GM19035 (cell line): Measurements from ENCODE around the gene TNS3.
"Not testable (repeated sequence)": the region's sequence is repeated elsewhere in the genome, so short reads cannot be mapped to it uniquely, and the experiment has no call there.

Experiments used
- ATAC-seq: cut with Tn5 transposase; IDR thresholded peaks from one replicate; pipeline ENCODE4 v1.9.1; 2021; ENCODE audit not compliant: unreplicated experiment

TNS3 gene

DNA sequence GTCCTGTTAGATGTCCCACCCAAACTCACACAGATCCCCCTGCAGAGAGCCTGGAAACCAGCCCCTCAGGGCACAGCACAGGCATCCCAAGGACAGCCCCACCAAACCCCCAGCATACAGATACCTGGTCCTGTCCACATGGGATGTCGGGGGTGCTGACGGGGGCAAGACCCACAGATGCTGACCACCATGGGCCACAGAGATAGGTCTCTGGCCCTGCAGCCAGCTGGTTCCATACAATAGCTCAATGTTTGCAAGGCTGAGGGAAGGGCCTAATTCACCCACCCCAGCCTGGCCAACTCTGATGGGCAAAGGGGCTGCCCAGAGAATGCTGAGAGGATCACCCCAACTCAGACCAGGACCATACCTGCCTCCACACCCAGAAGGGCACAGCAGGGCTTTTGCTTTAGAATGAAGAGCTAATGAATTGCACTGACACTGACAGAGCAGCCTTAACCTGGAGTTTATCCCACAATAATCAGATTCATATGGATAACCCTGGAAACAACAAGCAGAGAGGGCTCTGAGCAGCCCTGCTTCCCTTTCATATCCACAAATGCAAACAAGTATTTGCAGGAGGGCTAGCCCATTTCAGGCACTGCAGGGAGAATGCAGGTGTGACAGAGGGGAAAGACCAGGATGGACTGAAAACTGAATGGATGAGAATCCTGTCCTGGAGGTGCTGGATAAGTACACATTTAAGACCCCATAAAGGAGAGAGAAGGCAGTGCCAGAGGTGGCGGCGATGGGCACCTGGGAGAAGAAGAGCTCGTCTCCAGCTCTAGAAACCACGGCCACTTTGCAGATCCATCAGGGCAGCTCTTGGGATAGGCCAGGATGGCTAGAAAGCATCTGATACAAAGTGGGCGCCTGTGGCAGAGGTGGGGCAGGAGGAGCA is 126.7 kb downstream of the TNS3 start:
- ATAC-seq: no peak

DNA sequence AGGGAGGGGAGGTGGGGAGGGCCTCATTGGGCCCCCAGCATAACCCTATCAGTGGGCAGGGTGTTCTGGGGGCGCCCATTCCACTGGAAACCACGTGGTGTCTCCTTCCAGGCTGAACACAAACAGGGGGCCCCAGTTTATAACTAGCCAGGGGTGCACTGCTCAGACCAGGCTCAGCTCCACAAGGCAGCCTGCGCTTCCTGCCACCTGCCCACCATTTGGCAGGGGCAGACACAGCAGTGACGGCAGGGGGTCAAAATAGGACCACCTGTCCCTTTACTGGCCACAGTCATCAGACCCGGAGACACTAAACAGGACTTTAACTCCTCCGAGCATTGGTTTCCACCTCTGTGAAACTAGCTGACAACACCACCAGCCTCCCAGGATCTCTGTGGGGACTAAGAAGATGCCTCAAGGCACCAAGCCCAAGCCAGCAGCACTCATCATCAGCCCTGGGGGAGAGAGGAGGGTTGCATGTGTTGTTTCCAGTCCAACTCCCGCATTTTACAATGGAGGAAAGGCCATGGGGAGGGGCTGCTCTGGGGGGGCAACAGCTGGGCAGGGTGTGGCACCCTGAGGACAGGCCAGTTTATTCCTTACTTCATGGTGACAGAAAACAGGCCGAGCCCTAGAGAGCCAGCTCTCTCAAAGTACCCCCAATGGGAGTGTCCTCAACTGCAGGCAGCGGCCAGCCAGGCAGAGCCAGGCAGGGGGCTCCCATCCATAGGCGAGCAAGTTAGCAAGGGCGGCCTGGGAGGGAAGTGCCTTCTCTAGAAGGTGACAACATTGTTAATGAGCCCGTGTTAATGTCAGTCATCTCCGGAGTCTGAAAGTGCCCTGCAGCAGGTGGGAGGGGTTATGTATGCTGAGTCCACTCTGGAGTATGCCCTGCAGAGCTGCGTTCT is 127.6 kb downstream of the TNS3 start:
- no peak for ATAC-seq

DNA sequence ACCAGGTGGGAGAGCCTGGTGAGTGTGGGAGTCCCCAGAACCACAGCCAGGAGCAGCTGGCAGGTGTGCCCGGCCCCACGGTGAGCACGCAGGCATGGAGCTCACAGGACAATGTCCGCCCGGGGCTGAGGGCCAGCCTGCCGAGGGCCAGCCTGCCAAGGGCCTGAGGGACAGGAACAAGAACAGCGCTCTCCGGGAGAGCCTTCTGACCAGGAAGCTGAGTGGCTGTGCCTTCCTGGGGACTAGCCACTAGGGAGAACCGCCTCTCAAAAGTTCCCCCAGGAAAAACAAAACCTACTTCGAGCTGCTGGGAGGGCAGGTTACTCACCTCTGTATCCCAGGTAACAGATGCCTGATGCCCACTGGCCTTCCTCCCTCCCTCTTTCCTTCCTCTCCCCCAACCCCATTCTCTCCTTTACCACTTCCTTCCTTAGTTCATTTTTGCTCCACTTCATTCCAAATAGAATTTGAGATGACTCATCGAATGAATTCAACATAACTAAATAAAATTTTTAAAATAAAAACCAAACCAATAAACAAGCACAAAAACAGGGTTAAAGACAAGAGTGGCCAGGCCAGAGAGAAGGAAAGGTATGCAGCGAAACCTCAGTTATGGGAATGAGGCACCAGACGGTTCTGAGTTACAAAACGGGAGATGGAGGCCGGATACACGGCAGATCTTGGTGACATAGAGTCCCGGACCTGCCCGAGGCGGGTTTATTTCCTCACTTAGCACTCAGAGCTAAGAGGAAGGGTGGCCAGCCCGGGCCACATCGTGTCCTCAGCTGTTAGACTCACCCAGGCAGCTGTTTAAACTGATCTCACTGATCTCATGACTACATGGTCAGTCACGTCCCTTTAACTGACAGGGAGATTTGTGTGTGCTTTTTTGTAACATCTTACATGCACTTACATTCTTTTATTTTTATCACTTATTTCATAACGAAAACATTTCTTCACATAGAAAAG is 128.5 kb downstream of the TNS3 start:
- ATAC-seq: no peak

GRCh38 chr7:47452715-47453092 is 129.2 kb downstream of the TNS3 start:
- no peak for ATAC-seq

GRCh38 chr7:47452295-47452694 is 129.6 kb downstream of the TNS3 start:
- no peak for ATAC-seq

DNA sequence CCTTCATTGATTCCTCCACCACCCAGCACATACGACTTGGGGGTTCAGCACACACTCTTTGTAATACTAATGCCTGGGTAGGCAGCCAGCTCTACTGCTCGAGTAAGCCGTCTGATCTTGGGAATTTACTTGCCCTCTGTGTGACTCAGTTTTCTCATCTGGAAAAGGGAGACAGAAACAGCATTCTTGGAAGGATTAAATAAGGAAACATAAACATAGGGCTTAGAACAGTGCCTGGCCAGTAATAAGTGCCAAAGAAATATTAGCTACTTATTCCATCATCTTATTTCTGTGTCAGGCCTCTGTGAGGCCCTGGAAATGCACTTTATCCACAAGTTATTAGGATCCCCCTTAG is 130.1 kb downstream of the TNS3 start:
- ATAC-seq: no peak

DNA sequence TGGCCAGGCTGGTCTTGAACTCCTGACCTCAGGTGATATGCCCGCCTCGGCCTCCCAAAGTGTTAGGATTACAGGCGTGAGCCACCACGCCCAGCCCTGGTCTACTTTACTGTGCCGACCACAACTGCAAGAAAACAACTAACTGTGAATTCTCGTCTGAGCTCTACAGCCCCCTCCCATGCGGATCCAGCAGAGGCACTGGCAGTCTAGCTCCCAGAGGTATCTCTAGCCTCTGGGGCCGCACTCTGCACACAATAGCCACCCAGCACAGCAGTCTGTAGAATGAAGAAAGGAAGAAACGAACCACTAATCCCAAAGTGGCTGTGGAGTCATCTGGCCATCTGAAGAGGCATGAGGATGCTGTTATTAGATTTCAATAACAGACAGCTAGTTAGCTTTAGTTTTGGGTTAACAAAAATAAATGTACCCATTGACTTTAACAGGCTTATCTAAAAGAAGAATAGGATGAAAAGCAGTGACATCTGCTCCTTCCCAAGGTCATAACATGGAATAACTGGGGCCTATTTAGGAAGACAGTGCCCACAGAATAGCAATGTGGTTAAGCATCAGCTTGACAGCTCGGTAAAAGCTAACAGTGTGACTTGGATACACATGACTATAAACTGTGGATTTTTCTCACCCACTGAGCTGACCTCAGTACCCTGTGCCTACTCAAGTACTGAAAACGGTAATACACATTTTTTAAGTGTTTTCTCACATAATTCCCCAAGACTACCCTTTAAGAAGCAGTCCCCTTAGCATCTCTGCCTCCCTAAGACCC is 131.9 kb downstream of the TNS3 start:
- no peak for ATAC-seq

- ATAC-seq: no peak
These were observed 132.9 kb downstream of the TNS3 start for GRCh38 chr7:47448971-47449370.

DNA sequence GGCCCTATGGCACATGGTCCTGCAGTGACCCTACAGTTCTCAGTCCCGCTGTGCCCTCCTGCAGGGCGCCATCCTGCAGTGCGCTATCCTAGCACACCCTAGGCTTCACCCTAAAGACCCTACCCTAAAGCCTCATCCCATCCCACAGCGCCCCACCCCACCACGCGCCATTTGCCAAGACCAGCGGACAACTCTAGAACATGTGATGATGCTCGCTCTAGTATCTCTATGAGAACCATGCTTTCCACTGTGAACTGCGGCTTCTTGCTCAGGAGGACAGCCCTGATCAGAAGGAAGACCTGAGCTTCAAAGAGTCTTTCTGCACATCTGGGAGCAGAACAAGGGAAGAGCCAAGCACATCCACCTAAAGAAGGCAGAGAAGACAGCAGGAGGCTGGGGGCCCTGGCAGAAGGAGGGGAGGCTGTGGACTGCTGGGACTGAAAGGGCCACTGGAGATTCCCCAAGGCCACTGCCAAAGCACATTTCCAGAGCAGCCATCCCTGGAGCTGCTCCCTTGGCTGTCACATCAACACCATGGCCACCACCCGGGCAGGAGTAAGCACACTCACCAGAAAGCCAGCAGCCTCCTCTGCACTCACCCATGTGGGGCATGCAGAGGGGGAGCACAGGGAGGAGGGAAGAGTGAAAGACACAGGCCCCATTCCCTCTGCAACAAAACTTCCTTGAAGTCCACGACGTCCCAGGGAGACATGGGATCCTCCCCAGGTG is 134.1 kb downstream of the TNS3 start:
- no peak for ATAC-seq

DNA sequence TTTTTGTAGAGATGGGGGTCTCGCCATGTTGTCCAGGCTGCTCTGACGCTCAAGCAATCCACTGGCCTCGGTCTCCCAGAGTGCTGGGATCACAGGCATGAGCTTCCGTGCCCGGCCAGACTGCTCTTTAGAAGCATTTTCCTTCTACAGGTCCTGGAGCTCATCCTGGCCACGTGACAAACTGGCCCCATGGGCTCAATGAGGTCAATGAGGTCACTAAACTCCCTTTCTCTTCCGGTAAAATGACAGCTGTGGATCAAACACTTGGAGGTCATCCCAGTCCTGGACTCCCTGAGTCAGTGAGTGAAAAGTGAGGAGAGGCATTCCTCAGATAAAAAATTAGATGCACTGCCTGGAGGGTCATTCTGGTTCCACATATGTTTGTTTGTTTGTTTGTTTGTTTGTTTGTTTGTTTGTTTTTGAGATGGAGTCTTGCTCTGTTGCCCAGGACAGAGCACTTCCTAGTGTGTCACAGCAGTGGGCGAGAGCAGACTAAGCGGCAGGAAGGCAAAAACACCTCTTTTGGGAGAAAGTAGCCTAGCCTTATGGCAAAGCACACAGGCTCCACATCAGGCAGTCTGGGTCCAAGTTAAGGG is 134.9 kb downstream of the TNS3 start:
- no peak for ATAC-seq

- no peak for ATAC-seq
These were observed 137.4 kb downstream of the TNS3 start for GRCh38 chr7:47444376-47445098.

DNA sequence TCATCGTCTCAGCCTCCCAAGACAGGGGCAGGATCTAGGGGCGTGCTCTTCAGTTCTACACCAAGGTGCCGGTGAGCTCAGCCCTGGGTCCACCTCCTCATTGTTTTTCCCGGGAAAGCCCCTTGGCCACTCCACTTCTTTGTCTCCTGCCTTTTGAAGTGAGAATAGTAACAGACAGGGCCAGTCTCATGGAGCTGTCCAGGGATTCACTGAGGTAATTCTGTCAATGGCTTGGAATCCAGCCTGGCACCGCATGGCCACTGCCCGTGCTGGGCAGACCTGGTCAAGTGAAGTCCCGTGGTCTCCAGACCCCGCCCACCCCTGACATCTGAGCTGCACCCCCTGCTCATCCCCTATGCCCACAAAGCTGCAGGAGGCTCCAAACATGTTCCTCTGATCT is 138.9 kb downstream of the TNS3 start:
- no peak for ATAC-seq

DNA sequence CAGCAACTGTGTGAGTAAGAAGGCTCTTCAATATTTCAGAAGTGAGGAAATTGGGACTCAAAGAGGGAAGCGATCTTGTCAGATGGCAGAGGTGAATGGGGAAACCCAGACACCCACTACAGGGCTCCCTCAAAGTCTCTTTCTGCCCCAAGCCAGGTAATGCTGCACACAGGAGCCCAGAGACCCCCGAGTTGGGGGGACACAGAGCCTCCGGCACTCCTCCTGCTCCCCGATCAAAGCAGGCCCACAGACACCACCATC is 139.4 kb downstream of the TNS3 start:
- ATAC-seq: no peak

DNA sequence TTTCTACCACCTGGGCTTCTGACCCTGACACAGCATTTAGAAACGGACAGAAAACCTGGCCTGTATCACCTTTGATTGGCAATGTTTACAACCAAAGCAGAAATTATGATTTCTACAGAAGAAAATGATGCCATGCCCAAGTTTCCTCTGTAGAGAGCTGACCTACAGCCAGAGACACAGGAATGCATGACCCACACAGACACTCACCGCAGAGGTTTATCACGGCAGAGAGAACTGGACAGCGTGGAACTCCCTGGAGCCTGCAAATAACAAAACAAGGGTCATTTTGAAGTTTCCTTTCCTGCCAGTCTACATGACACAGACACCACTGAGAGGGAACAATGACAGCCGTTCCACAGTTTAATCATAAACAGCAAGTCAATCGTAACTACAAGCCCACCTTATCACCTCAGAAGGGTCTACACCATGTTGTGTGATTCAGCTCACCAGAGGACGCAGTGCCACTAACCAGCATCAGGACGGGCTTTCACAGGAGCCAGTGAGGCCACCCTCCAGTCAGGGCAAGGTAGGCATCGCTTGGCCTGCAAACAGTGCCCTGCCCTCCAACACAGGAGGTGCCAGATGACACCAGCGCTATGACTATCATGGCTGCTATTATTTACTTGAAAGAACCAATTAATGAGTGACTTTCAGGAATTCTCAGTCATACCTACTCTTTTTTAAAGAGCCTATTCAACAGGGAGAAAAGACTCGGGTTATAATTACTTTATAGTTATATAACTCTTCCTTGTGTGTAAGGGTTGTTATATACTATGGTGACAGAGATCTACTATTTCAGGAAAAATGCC is 139.9 kb downstream of the TNS3 start:
- no peak for ATAC-seq

- not testable (repeated sequence) for ATAC-seq
These were observed 140.9 kb downstream of the TNS3 start for GRCh38 chr7:47441048-47441447.

DNA sequence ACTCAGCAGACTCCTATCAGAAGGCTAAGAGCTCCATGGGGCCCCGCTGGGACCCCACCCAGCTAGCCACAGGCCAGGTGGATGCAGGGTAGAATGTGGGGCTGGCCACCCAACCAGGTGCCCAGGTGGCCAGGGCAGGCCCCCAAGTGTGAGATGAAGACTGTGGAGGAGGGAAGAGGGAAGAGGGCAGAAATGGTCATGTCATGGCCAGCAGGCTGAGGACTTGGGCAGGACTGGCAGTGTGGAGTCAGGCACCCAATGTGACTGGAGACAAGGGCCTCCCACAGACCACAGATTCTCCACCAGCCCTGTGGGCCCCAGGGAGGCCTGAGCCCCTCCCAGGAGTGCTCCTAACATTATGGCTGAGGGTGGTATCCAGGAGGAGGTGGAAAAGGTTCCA is 141.6 kb downstream of the TNS3 start:
- no peak for ATAC-seq

DNA sequence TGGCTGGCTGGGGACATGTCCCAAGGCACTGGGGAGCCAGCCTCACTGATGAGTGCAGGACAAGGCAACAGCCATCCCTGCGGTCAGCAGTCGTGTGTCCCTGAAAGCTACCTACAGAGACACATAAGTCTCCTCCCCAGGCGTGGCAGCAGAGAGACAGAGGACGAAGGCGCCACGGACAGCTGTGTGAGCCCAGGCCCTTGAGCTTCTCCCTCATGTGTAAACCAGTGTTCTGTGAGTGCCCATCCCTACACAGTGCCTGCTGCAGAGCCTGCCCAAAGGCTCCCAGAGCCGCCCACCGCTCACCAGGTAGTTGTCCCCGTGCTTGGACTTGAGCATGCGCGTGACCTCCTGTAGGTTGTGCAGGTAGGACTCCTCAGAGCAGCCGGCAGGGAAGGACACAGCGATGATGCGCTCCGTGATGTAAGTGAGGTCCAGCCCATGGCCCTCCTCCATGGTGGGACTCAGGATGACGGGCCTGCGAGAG is 142.7 kb downstream of the TNS3 start:
- no peak for ATAC-seq
